Frontal cortex (tissue), 4 donors: ENCODE results near the gene ZNF700. TPM values are rescaled to one million over a fixed set of nuclear protein-coding genes. Genes with fewer than 3 reads are reported as not detected.
"Not testable (repeated sequence)": the region's sequence is repeated elsewhere in the genome, so short reads cannot be mapped to it uniquely, and the experiment has no call there.

ENCODE experiments used
- DNase-seq, 2 donors: peaks; one replicate each; pipeline ENCODE4 v3.0.0; 2012; ENCODE audit warnings: low spot score in 2 of 2
- FAIRE-seq: peaks from 2 replicates; lab custom pipeline; 2012; peaks lifted over from hg19 to GRCh38; lab: Jason Lieb, UNC
- small RNA-seq: library from RNA; depleted of rRNA; stranded (forward); fragments of <200 nt; gene quantifications from one replicate; pipeline ENCODE3, GENCODE V24; 2014
- total RNA-seq: library from RNA; depleted of rRNA; stranded (reverse); fragments of >200 nt; gene quantifications from one replicate; pipeline ENCODE4 v1.2.3, GENCODE V29; 2014
- donor health status: control.
- donor health status: control.
- donor health status: control.

The ZNF700 gene
- total RNA-seq, 1 donor from 2014 or later, result 13.5 TPM

- FAIRE-seq (no peak), DNase-seq (no peak)
These were observed 60.1 kb downstream of the ZNF700 start for GRCh38 chr19:11984986-11985385.

DNA sequence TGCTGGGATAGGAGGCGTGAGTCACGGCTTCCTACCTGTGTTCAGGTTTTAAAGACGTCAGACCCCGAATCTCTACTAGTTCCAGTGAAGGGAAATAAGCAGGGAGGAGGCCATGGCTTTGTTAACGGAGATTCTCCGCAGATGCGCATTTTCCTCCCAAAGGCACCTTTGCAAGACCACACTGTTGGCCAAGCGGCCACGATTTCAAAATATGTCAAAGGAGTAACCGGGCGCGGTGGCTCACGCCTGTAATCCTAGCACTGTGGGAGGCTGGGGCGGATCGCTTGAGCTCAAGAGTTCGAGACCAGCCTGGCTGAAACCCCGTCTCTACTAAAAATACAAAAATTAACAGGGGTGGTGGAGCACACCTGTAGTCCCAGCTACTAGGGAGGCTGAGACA lies 61.8 kb downstream of the ZNF700 start:
- no peak for FAIRE-seq
- DNase-seq, result no peak

DNA sequence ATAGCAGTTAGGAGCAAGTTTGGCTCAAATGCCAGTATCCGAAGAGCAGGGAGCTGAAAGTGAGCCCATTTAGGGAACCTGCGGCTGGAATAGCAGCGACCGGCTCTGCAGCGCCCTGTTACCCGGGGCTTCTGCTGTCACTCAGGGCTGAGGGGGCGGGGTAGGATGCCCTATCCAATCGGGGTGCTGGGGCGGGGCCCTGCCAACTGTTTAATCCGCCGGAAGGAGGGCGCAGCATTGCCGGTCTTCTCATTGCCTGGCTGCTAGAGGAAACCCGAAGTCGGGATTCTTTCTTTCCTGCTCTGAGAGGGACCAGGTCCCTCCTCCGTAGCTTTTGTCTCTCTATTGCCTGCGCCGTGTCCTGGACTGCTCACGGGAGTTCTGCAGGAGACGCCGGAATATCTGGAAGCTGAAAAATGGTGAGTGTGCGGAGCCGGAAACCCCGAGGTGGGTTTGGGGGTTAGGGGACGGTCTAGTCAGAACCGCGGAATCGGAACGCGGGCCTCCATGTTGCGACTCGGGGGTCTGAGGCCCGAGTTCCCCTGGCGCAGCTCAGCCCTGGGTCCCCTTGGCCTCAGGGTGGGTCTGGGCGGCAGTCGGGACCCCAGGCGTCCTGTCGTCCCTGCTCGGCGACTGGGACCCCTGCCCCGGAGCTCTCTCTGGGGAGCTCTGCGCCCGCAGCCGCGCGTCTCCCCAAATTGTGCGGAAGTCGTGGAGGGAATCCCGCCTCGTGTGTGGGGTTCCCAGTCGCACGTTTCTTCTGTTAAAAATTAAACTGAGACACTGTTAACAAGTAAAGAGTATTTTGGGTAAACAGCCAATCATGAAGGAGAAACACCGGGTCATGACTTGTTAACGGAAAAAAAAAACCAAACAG lies 62.7 kb downstream of the ZNF700 start:
- DNase-seq (peak; percentile 71 to 90), FAIRE-seq (no peak)

- FAIRE-seq (no peak), DNase-seq (no peak)
These were observed 64.2 kb downstream of the ZNF700 start for GRCh38 chr19:11989112-11989456.

- DNase-seq, FAIRE-seq: not testable (repeated sequence)
These were observed 67.0 kb downstream of the ZNF700 start for GRCh38 chr19:11991921-11992320.

GRCh38 chr19:11995174-11995573 lies 70.3 kb downstream of the ZNF700 start:
- FAIRE-seq (no peak), DNase-seq (no peak)

Small RNA genes lying within 50 kb of the gene (small RNA-seq; reads per million reads assigned to genes)
- gene RNA5SP464, result not detected

Other genes starting within 250 kb of the ZNF700 start
- gene ZNF823, start 186.2 kb upstream of the ZNF700 start, total RNA-seq, result 26.9 TPM
- 38.3 TPM for gene ZNF441, start 158.1 kb upstream of the ZNF700 start, total RNA-seq
- 17.1 TPM for gene ZNF491, start 126.6 kb upstream of the ZNF700 start, total RNA-seq
- gene ZNF440, start 110.8 kb upstream of the ZNF700 start, total RNA-seq, result 21.6 TPM
- gene ZNF439, start 76.4 kb upstream of the ZNF700 start, total RNA-seq, result 38.3 TPM
- gene ZNF69, start 37.3 kb upstream of the ZNF700 start, total RNA-seq, result 17.9 TPM
- 4.5 TPM for gene ZNF763, start 39.9 kb downstream of the ZNF700 start, total RNA-seq
- 16.3 TPM for gene ZNF433, start 110.6 kb downstream of the ZNF700 start, total RNA-seq
- gene ZNF878, start 127.9 kb downstream of the ZNF700 start, total RNA-seq, result 0.41 TPM
- 13.5 TPM for gene ZNF844, start 139.6 kb downstream of the ZNF700 start, total RNA-seq
- 6.1 TPM for gene ZNF20, start 215.2 kb downstream of the ZNF700 start, total RNA-seq
- gene ZNF625, start 231.6 kb downstream of the ZNF700 start, total RNA-seq, result 29.3 TPM
- gene ZNF136, start 238.0 kb downstream of the ZNF700 start, total RNA-seq, result 25.7 TPM